Smooth muscle cell (in vitro differentiated cells): ENCODE data around the gene DDB1. TPM values are rescaled to one million over a fixed set of nuclear protein-coding genes. Genes with fewer than 3 reads are reported as not detected.

Experiments
- DNase-seq: peaks from one replicate; lab custom pipeline; 2025; ENCODE audit not compliant: unreplicated experiment; lab: John Stamatoyannopoulos, UW
- H2AFZ ChIP-seq: fragments of 200-600 bp; sonication (generic); 2 replicates; pipeline ENCODE4 v1.6.0; 2016; ENCODE audit warnings: antibody characterized with exemption, low read depth, mild to moderate bottlenecking
- H3F3A ChIP-seq: fragments of 200-600 bp; sonication (generic); 2 replicates; pipeline ENCODE4 v1.6.0; 2017; ENCODE audit warnings: antibody characterized with exemption, low read depth
- H3K27ac ChIP-seq: fragments of 200-600 bp; sonication (generic); 2 replicates; pipeline ENCODE4 v1.5.1; 2016; ENCODE audit warnings: low read depth, mild to moderate bottlenecking
- H3K27me3 ChIP-seq: fragments of 200-600 bp; sonication (generic); 2 replicates; pipeline ENCODE4 v1.6.1; 2016; ENCODE audit warnings: low read depth, mild to moderate bottlenecking
- H3K36me3 ChIP-seq: fragments of 200-600 bp; sonication (generic); 2 replicates; pipeline ENCODE4 v1.5.1; 2016; ENCODE audit warnings: low read depth
- H3K4me1 ChIP-seq: fragments of 200-600 bp; sonication (generic); 2 replicates; pipeline ENCODE4 v1.5.1; 2016; ENCODE audit warnings: low read depth
- H3K4me2 ChIP-seq: fragments of 200-600 bp; sonication (generic); 2 replicates; pipeline ENCODE4 v1.6.0; 2016; ENCODE audit warnings: mild to moderate bottlenecking
- H3K4me3 ChIP-seq: fragments of 200-600 bp; sonication (generic); 2 replicates; pipeline ENCODE4 v1.5.1; 2016; ENCODE audit warnings: mild to moderate bottlenecking
- H3K79me2 ChIP-seq: fragments of 200-600 bp; sonication (generic); 2 replicates; pipeline ENCODE4 v1.6.0; 2016; ENCODE audit warnings: low read depth, mild to moderate bottlenecking
- H3K9ac ChIP-seq: fragments of 200-600 bp; sonication (generic); 2 replicates; pipeline ENCODE4 v1.6.0; 2016; ENCODE audit warnings: low read depth
- H3K9me3 ChIP-seq: fragments of 200-600 bp; sonication (generic); replicated peaks from 2 replicates; pipeline ENCODE4 v1.5.1; 2016; ENCODE audit warnings: low read depth
- H4K20me1 ChIP-seq: fragments of 200-600 bp; sonication (generic); 2 replicates; pipeline ENCODE4 v1.6.0; 2016; ENCODE audit warnings: low read depth
- CTCF ChIP-seq: fragments of 200-600 bp; sonication (generic); IDR thresholded peaks from 2 replicates; pipeline ENCODE4 v1.5.1; 2017; ENCODE audit warnings: borderline replicate concordance, mild to moderate bottlenecking, antibody characterized with exemption; ENCODE audit not compliant: insufficient read depth, poor library complexity, severe bottlenecking
- WGBS: methylation state at CpG from one replicate; pipeline ENCODE4 v1.1.7; 2016; ENCODE audit warnings: low lambda C conversion rate; 5-methylcytosine and 5-hydroxymethylcytosine counted together
- polyA plus RNA-seq: library from polyadenylated mRNA; unstranded; fragments of >200 nt; fragmentation: Nextera tagmentation; extraction: Ambion mirVana; gene quantifications from 2 replicates; pipeline ENCODE4 v1.2.1, GENCODE V29; 2016
- total RNA-seq: library from RNA; depleted of rRNA; stranded (reverse); fragments of >200 nt; gene quantifications from 2 replicates; pipeline ENCODE4 v1.2.3, GENCODE V29; 2014

DDB1 gene
- total and polyA plus RNA-seq, 2 experiments from 2014 or later = 143 to 150 TPM

GRCh38 chr11:61361741-61362541 lies 29.0 kb upstream of the DDB1 start, which contains the start of the genes CYB561A3 and TMEM138:
CYB561A3 (minus strand) TSS chr11:61361882; CDS start chr11:61356713, 5,169 bp downstream.
TMEM138 (plus strand) TSS chr11:61362374; CDS start chr11:61364391, 2,017 bp downstream.
- Histone ChIP-seq H3K27me3 (no peaks in the 10 kb centered on the region), H3K9me3 (no peaks in the 10 kb centered on the region), H3K79me2 (peaks cover 27% of the 10 kb centered on the region), H3K9ac (peak within 1 kb of the TSS; percentile 95), H3K36me3 (no peaks in the 10 kb centered on the region), H3K4me3 (peak within 1 kb of the TSS; percentile 75), H3F3A (no peaks in the 10 kb centered on the region), H4K20me1 (no peaks in the 10 kb centered on the region), H3K4me1 (peaks cover 18% of the 10 kb centered on the region), H3K27ac (peak within 1 kb of the TSS; percentile 96), H2AFZ (peak within 1 kb of the TSS; percentile 87), H3K4me2 (peak within 1 kb of the TSS; percentile 90)
- under 1% methylated on average over 63 of the region's 63 CpGs for WGBS
- no peak for TF ChIP-seq CTCF
- peak; percentile 91 for DNase-seq

GRCh38 chr11:61361237-61361740 lies 28.4 kb upstream of the DDB1 start:
- no peak for TF ChIP-seq CTCF
- peak overlapping the region; percentile 75 for H3K4me3 ChIP-seq
- H4K20me1 ChIP-seq = no peaks in the 10 kb centered on the region
- no peaks in the 10 kb centered on the region for H3K36me3 ChIP-seq
- peaks cover 18% of the 10 kb centered on the region for H3K4me1 ChIP-seq
- peak overlapping the region; percentile 95 for H3K9ac ChIP-seq
- peak overlapping the region; percentile 90 for H3K4me2 ChIP-seq
- H3F3A ChIP-seq = no peaks in the 10 kb centered on the region
- WGBS = 6% methylated on average over 21 of the region's 22 CpGs
- no peaks in the 10 kb centered on the region for H3K27me3 ChIP-seq
- H2AFZ ChIP-seq = no peak overlapping the region
- H3K79me2 ChIP-seq = peaks cover 27% of the 10 kb centered on the region
- peak overlapping the region; percentile 96 for H3K27ac ChIP-seq
- DNase-seq = no peak
- no peaks in the 10 kb centered on the region for H3K9me3 ChIP-seq

- Histone ChIP-seq H4K20me1 (no peaks in the 10 kb centered on the region), H3K27me3 (no peaks in the 10 kb centered on the region), H3K4me2 (no peak overlapping the region), H3F3A (no peaks in the 10 kb centered on the region), H3K27ac (no peak overlapping the region), H2AFZ (no peak overlapping the region), H3K36me3 (no peaks in the 10 kb centered on the region), H3K4me1 (peaks cover 18% of the 10 kb centered on the region), H3K9ac (no peak overlapping the region), H3K9me3 (no peaks in the 10 kb centered on the region), H3K4me3 (no peak overlapping the region), H3K79me2 (peaks cover 27% of the 10 kb centered on the region)
- DNase-seq = no peak
- no peak for TF ChIP-seq CTCF
- 92% methylated on average over 6 of the region's 6 CpGs for WGBS
These were observed 26.6 kb upstream of the DDB1 start for GRCh38 chr11:61359516-61359915.

GRCh38 chr11:61358566-61358965 lies 25.7 kb upstream of the DDB1 start:
- peaks cover 17% of the 10 kb centered on the region for H3K79me2 ChIP-seq
- no peak overlapping the region for H3K4me2 ChIP-seq
- no peak for TF ChIP-seq CTCF
- H3K36me3 ChIP-seq = no peaks in the 10 kb centered on the region
- H4K20me1 ChIP-seq = no peaks in the 10 kb centered on the region
- no peak for DNase-seq
- no peaks in the 10 kb centered on the region for H3K27me3 ChIP-seq
- H3F3A ChIP-seq = no peaks in the 10 kb centered on the region
- H3K4me1 ChIP-seq = peaks cover 18% of the 10 kb centered on the region
- no peak overlapping the region for H2AFZ ChIP-seq
- 96% methylated on average over 11 of the region's 11 CpGs for WGBS
- H3K4me3 ChIP-seq = no peak overlapping the region
- H3K9ac ChIP-seq = no peak overlapping the region
- no peaks in the 10 kb centered on the region for H3K9me3 ChIP-seq
- H3K27ac ChIP-seq = no peak overlapping the region
